DOHH2 (cell line): ENCODE measurements around the gene CDH4.

Experiments
- H3F3A ChIP-seq: fragments of 200-600 bp; sonication (generic), shearing (Covaris generic); 2 replicates; pipeline ENCODE4 v1.6.0; 2016; ENCODE audit warnings: antibody characterized with exemption, mild to moderate bottlenecking; ENCODE audit not compliant: control insufficient read depth, insufficient read depth
- H3K27ac ChIP-seq: fragments of 200-600 bp; sonication (generic); 2 replicates; pipeline ENCODE4 v1.5.1; 2014; ENCODE audit warnings: low read depth, mild to moderate bottlenecking, low read length, moderate library complexity
- H3K27me3 ChIP-seq: fragments of 200-600 bp; sonication (generic); 2 replicates; pipeline ENCODE4 v1.6.1; 2014; ENCODE audit warnings: mild to moderate bottlenecking, low read length, mixed read lengths; ENCODE audit not compliant: control insufficient read depth
- H3K36me3 ChIP-seq: fragments of 200-600 bp; sonication (generic); 2 replicates; pipeline ENCODE4 v1.6.1; 2014; ENCODE audit warnings: mild to moderate bottlenecking, low read length, moderate library complexity, mixed read lengths; ENCODE audit not compliant: control insufficient read depth
- H3K4me1 ChIP-seq: fragments of 200-600 bp; sonication (generic); 2 replicates; pipeline ENCODE4 v1.6.1; 2014; ENCODE audit warnings: mild to moderate bottlenecking, low read length, mixed read lengths; ENCODE audit not compliant: control insufficient read depth
- H3K4me2 ChIP-seq: fragments of 200-600 bp; sonication (generic); 2 replicates; pipeline ENCODE4 v1.6.0; 2014; ENCODE audit warnings: mild to moderate bottlenecking, low read length, moderate library complexity
- H3K4me3 ChIP-seq: fragments of 200-600 bp; sonication (generic); 2 replicates; pipeline ENCODE4 v1.5.1; 2014; ENCODE audit warnings: mild to moderate bottlenecking, low read length, mixed read lengths
- H3K79me2 ChIP-seq: fragments of 200-600 bp; sonication (generic); 2 replicates; pipeline ENCODE4 v1.6.1; 2014; ENCODE audit warnings: mild to moderate bottlenecking, low read length, mixed read lengths; ENCODE audit not compliant: control insufficient read depth
- H3K9me2 ChIP-seq: fragments of 200-600 bp; sonication (generic); replicated peaks from 2 replicates; pipeline ENCODE4 v1.6.1; 2014; ENCODE audit warnings: mild to moderate bottlenecking, low read length, mixed read lengths; ENCODE audit not compliant: control insufficient read depth
- H3K9me3 ChIP-seq: fragments of 200-600 bp; sonication (generic); 2 replicates; pipeline ENCODE4 v1.6.1; 2014; ENCODE audit warnings: antibody characterized with exemption, low read length, mixed read lengths; ENCODE audit not compliant: control insufficient read depth, insufficient read depth
- H4K20me1 ChIP-seq: fragments of 200-600 bp; sonication (generic); 2 replicates; pipeline ENCODE4 v1.6.0; 2014; ENCODE audit warnings: low read depth, mild to moderate bottlenecking, antibody characterized with exemption, low read length, moderate library complexity; ENCODE audit not compliant: control insufficient read depth, insufficient read depth
- CTCF ChIP-seq: fragments of 200-600 bp; sonication (generic); IDR thresholded peaks from one replicate; pipeline ENCODE4 v1.5.1; 2014; ENCODE audit warnings: antibody characterized with exemption, mild to moderate bottlenecking, low read depth, low read length; ENCODE audit not compliant: poor library complexity, severe bottlenecking
- EZH2phosphoT487 ChIP-seq: fragments of 200-600 bp; sonication (generic); IDR thresholded peaks from 2 replicates; pipeline ENCODE4 v1.6.1; 2017; ENCODE audit warnings: borderline replicate concordance, mild to moderate bottlenecking, antibody characterized with exemption, low read length, moderate library complexity, mixed read lengths

The CDH4 gene

GRCh38 chr20:61727761-61728160 is 475.7 kb downstream of the CDH4 start:
- no peaks in the 10 kb centered on the region for H3K4me1 ChIP-seq
- no peaks in the 10 kb centered on the region for H3K79me2 ChIP-seq
- no peak overlapping the region for H3K27ac ChIP-seq
- H3K36me3 ChIP-seq, result no peaks in the 10 kb centered on the region
- H4K20me1 ChIP-seq, result no peaks in the 10 kb centered on the region
- no peak overlapping the region for H3K4me3 ChIP-seq
- no peaks in the 10 kb centered on the region for H3K9me2 ChIP-seq
- no peak overlapping the region for H3K4me2 ChIP-seq
- H3F3A ChIP-seq, result no peaks in the 10 kb centered on the region
- no peaks in the 10 kb centered on the region for H3K27me3 ChIP-seq
- no peaks in the 10 kb centered on the region for H3K9me3 ChIP-seq
- no peak for TF ChIP-seq CTCF
- no peak for TF ChIP-seq EZH2phosphoT487

GRCh38 chr20:61728326-61728725 is 476.3 kb downstream of the CDH4 start:
- no peak overlapping the region for H3K4me2 ChIP-seq
- TF ChIP-seq EZH2phosphoT487, result no peak
- no peak for TF ChIP-seq CTCF
- no peaks in the 10 kb centered on the region for H3K27me3 ChIP-seq
- H3K79me2 ChIP-seq, result no peaks in the 10 kb centered on the region
- H3K36me3 ChIP-seq, result no peaks in the 10 kb centered on the region
- H3K27ac ChIP-seq, result no peak overlapping the region
- no peaks in the 10 kb centered on the region for H4K20me1 ChIP-seq
- H3F3A ChIP-seq, result no peaks in the 10 kb centered on the region
- H3K9me3 ChIP-seq, result no peaks in the 10 kb centered on the region
- H3K4me1 ChIP-seq, result no peaks in the 10 kb centered on the region
- H3K9me2 ChIP-seq, result no peaks in the 10 kb centered on the region
- no peak overlapping the region for H3K4me3 ChIP-seq

- H3K36me3 ChIP-seq, result no peaks in the 10 kb centered on the region
- H3K4me3 ChIP-seq, result no peak overlapping the region
- H3K4me2 ChIP-seq, result no peak overlapping the region
- H3K9me2 ChIP-seq, result no peaks in the 10 kb centered on the region
- no peaks in the 10 kb centered on the region for H3K27me3 ChIP-seq
- no peaks in the 10 kb centered on the region for H4K20me1 ChIP-seq
- TF ChIP-seq EZH2phosphoT487 (no peak), CTCF (no peak)
- no peaks in the 10 kb centered on the region for H3K79me2 ChIP-seq
- H3K4me1 ChIP-seq, result no peaks in the 10 kb centered on the region
- no peak overlapping the region for H3K27ac ChIP-seq
- no peaks in the 10 kb centered on the region for H3F3A ChIP-seq
- H3K9me3 ChIP-seq, result no peaks in the 10 kb centered on the region
Measured at GRCh38 chr20:61728786-61729770, 477.0 kb downstream of the CDH4 start.
